Mesothelial cell of epicardium (in vitro differentiated cells): ENCODE measurements around the gene HDAC10. TPM values are rescaled to one million over a fixed set of nuclear protein-coding genes. Genes with fewer than 3 reads are reported as not detected.
A peak's percentile ranks its signal among the peaks of the same experiment; 100 is the strongest.

Source experiments
- DNase-seq, 2 experiments: peaks; one replicate each; pipeline ENCODE4 v3.0.0; 2021; ENCODE audit warnings: low spot score in 2 of 2; ENCODE audit not compliant: unreplicated experiment in 2 of 2
- H3K27ac Mint-ChIP-seq: 2 replicates; pipeline ENCODE4 v1.8.0; 2021; ENCODE audit warnings: mixed read lengths
- H3K27me3 Mint-ChIP-seq: 2 replicates; pipeline ENCODE4 v1.8.0; 2021; ENCODE audit warnings: low read depth, mixed read lengths
- H3K36me3 Mint-ChIP-seq: 2 replicates; pipeline ENCODE4 v1.8.0; 2021; ENCODE audit warnings: mixed read lengths
- H3K4me1 Mint-ChIP-seq: 2 replicates; pipeline ENCODE4 v1.8.0; 2021; ENCODE audit warnings: mixed read lengths
- H3K4me3 Mint-ChIP-seq: 2 replicates; pipeline ENCODE4 v1.8.0; 2021; ENCODE audit warnings: mild to moderate bottlenecking, moderate library complexity, mixed read lengths
- H3K9me3 Mint-ChIP-seq: 2 replicates; pipeline ENCODE4 v1.8.0; 2021; ENCODE audit warnings: mixed read lengths
- CTCF ChIP-seq: fragments of 200-600 bp; sonication (generic); IDR thresholded peaks from one replicate; pipeline ENCODE4 v1.5.0; 2021; ENCODE audit warnings: antibody characterized with exemption; ENCODE audit not compliant: unreplicated experiment
- total RNA-seq: library from RNA; stranded (reverse); gene quantifications from 3 replicates; pipeline ENCODE4 v1.2.1, GENCODE V29; 2021

HDAC10 gene
- total RNA-seq, 1 donor from 2014 or later, result 79.5 TPM

- Mint-ChIP-seq H3K27me3 (no peaks in the 10 kb centered on the region), H3K4me3 (no peak overlapping the region), H3K9me3 (no peaks in the 10 kb centered on the region), H3K36me3 (peaks cover 40% of the 10 kb centered on the region), H3K4me1 (no peaks in the 10 kb centered on the region), H3K27ac (no peak overlapping the region)
- DNase-seq, result no peak
- TF ChIP-seq CTCF, result no peak
These were observed 37.8 kb downstream of the HDAC10 start for GRCh38 chr22:50213263-50213662.

GRCh38 chr22:50211147-50211546 lies 39.9 kb downstream of the HDAC10 start:
- H3K4me1 Mint-ChIP-seq, result no peaks in the 10 kb centered on the region
- H3K27ac Mint-ChIP-seq, result no peak overlapping the region
- TF ChIP-seq CTCF, result no peak
- no peak for DNase-seq
- H3K36me3 Mint-ChIP-seq, result peaks cover 39% of the 10 kb centered on the region
- H3K27me3 Mint-ChIP-seq, result no peaks in the 10 kb centered on the region
- no peak overlapping the region for H3K4me3 Mint-ChIP-seq
- no peaks in the 10 kb centered on the region for H3K9me3 Mint-ChIP-seq

GRCh38 chr22:50210378-50211139 lies 40.5 kb downstream of the HDAC10 start:
- Mint-ChIP-seq H3K4me1 (no peaks in the 10 kb centered on the region), H3K27me3 (no peaks in the 10 kb centered on the region), H3K9me3 (no peaks in the 10 kb centered on the region), H3K27ac (no peak overlapping the region), H3K4me3 (no peak overlapping the region), H3K36me3 (peaks cover 39% of the 10 kb centered on the region)
- no peak for DNase-seq
- no peak for TF ChIP-seq CTCF

GRCh38 chr22:50209893-50210292 lies 41.2 kb downstream of the HDAC10 start:
- Mint-ChIP-seq H3K4me3 (no peak overlapping the region), H3K27me3 (no peaks in the 10 kb centered on the region), H3K9me3 (no peaks in the 10 kb centered on the region), H3K4me1 (no peaks in the 10 kb centered on the region), H3K27ac (no peak overlapping the region), H3K36me3 (peaks cover 35% of the 10 kb centered on the region)
- DNase-seq, result peak in 1 of 2 experiments; percentile 64
- TF ChIP-seq CTCF, result peak; percentile 83

GRCh38 chr22:50208939-50209892 lies 41.8 kb downstream of the HDAC10 start:
- no peaks in the 10 kb centered on the region for H3K9me3 Mint-ChIP-seq
- no peak for TF ChIP-seq CTCF
- DNase-seq, result no peak
- no peak overlapping the region for H3K4me3 Mint-ChIP-seq
- H3K27me3 Mint-ChIP-seq, result no peaks in the 10 kb centered on the region
- no peak overlapping the region for H3K27ac Mint-ChIP-seq
- H3K36me3 Mint-ChIP-seq, result peaks cover 32% of the 10 kb centered on the region
- no peaks in the 10 kb centered on the region for H3K4me1 Mint-ChIP-seq
